Stimulated activated CD4-positive, alpha-beta T cell treated with anti-CD3 and anti-CD28 coated beads, Interleukin-2, amount 100 ng/mL, for 48 hours (primary cell): ENCODE measurements around the gene RASGRF2.
"Not testable (repeated sequence)": the region's sequence is repeated elsewhere in the genome, so short reads cannot be mapped to it uniquely, and the experiment has no call there.

Source experiments
- DNase-seq, 2 donors: peaks; one replicate each; pipeline ENCODE4 v3.0.0-alpha.2; 2020

Gene RASGRF2

DNA sequence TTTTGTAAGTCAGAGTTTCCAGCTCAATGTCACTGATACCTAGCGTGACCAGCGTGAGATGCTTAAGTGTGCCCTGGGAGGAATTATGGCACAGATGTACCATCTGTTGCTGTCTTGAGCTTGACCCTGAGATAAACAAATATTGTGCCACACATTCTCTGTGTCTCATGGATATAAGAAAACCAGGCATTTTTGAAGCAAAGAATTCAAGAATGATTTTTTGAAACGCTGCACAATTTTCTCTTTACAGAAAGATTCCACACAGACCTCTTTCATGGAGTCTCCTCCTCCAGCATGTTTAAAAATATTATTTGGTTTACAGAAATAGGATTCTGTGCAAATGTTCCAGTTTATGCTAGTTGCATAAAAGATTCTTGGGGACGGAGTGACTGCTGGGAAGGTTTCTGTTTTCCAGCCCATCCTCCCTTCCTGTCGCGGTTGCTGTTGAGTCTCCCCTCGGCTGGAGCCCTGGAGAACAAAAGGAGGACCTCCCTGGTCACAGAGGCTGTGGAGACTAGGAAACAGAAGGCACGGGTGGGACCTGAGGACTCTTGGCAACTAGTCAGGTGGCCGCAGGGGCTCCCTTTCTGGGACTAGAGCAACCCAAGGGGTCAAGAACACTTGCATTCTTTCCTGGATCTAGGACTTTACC, 120.8 kb downstream of the RASGRF2 start:
- no peak for DNase-seq

GRCh38 chr5:81081461-81081835, 121.3 kb downstream of the RASGRF2 start:
- no peak for DNase-seq

GRCh38 chr5:81086881-81087281, 126.7 kb downstream of the RASGRF2 start:
- DNase-seq, result no peak

- no peak for DNase-seq
Measured at GRCh38 chr5:81091199-81091598, 131.0 kb downstream of the RASGRF2 start.

DNA sequence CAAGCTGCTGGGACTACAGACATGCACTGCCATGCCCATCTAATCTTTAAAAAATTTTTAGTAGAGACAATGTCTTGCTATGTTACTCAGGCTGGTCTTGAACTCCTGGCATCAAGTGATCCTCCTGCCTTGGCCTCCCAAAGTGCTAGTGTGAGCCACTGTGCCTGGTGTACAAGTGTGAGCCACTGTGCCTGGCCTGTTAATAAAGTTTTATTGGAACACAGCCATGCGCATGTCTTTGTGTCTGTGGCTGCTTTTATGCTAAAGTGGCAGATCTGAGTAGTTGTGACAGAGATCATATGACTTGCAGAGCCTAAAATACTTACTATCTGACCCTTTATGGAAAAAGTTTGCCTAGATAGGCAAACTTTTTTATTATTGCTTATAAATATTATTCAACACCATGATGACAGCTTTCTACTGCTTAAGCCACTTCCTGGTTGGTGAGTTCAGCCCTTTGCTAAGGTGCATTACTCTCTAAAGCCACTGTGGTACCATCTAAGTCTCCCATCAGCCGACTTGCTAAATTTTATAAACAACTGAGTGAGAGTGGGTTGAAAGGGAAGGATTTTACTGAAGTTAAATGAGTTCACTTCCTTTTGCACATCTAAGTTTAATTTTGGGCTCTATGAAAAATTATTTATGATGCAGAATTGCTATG, 133.5 kb downstream of the RASGRF2 start:
- no peak for DNase-seq

DNA sequence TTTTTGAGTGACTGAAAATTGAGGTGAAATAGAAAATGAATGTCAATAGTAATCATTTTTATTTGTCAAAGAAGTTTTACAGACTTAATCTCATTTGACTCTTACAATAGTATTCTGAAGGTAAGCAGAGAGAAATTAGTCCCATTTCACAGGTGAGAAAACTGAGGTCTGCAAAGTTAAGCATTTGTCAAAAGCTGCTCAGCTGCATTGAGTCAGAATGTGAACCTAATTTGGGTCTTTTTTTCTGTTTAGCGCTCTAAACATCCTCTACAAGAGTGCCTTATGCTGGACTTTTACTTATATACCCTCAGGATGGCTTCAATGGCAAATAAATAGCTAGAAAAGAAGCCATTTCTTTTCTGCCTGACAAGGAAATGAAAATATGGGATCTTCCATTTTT, 135.7 kb downstream of the RASGRF2 start:
- DNase-seq, result no peak

DNA sequence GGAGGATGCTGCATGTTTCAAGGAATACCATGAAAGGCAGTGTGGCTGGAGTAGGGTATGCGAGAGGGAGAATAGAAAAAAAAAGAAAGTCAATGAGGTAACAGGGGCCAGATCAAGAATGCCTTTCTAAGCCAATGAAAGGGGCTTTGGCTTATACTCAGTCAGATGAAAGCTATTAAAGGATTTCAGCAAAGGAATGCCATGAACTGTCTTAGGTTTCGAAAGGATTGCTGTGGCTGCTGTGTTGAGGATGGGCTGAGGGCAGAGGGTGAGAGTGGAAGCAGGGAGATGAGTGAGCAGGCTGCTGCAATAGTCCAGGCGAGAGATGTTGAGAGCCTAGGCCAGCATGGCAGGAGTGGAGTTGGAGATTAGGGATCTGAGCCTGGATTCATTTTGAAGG, 137.6 kb downstream of the RASGRF2 start:
- DNase-seq, result no peak

DNA sequence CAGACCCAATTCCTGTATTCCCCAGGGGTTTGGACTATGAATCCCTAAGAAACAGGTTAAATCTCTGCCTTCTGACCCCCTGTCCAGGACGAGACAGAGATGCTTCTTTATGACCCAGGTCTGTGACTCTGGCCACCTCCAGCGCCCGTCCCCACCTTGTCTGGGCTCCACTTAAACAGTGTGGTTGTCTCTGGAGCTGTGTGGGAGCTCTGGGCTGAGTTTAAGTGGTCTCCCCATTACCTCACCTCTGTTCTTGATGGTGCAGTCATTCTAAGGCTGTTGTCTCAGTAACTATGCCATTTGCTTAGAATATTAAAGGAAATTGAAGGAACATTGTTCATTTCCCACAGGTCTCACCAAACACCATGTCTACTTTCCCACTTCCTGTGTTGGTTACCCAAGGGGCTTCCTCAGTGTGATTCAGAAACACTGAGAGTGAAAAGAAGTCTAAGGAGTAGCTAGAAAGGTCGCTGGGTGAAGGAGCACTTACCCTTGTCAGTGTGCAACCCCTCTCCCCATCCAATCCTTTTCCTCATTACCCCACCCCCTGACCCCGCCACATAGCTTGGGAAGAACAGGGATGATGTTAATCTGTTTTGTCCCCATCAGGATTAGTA, 145.2 kb downstream of the RASGRF2 start:
- no peak for DNase-seq

DNA sequence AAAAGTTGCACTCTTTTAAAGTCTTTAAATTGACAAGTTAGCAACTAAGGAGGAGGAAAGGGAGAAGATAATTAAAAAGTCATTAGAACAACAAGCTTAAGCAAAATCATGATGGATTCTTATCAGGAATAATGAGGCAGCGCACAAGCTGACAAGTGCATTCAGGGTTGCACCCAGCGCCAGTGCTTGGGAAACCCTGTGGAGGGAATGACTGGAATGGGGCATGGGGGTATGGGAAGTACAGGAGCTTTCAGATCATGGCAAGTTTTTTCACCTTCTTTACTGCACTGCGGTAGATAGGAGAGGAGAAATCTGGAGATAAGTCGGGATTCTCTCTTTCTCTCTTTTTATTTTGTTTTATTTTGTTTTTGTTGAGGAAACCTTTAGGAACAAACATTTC, 155.1 kb downstream of the RASGRF2 start:
- no peak for DNase-seq

DNA sequence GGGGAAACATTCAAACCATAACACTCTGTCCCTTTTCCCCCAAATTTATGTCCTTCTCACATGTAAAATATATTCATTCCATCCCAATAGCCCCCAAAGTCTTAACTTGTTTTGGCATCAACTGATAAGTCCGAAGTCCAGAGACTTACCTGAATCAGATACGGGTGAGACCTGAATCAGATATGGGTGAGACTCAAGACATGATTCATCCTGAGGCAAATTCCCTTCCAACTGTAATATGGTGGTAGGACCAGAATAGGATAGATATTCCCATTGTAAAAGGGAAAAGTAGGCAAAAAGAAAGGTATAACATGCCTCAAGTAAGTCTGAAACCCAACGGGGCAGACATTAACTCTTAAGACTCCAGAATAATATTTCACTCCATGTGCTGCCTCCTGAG, 157.4 kb downstream of the RASGRF2 start:
- DNase-seq, result no peak

- no peak for DNase-seq
Measured at GRCh38 chr5:81121273-81121672, 161.1 kb downstream of the RASGRF2 start.

GRCh38 chr5:81121836-81122630, 161.9 kb downstream of the RASGRF2 start:
- no peak for DNase-seq

DNA sequence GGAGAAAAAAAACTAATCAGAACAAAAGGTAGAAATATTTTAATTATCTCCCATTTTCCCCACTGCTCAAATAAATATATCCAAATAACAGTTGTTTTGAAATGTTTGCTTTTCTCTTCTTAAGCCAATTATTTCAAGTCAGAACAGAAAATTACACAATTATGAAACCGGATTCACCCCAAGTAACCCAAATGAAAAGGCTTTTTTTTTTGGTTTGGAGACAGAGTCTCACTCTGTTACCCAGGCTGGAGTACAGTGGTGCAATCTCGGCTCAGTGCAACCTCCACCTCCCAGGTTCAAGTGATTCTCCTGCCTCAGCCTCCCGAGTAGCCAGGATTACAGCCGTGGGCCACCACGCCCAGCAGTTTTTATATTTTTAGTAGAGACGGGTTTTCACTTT, 164.5 kb downstream of the RASGRF2 start:
- not testable (repeated sequence) for DNase-seq

- DNase-seq, result no peak
Measured at GRCh38 chr5:81125959-81126358, 165.8 kb downstream of the RASGRF2 start.

DNA sequence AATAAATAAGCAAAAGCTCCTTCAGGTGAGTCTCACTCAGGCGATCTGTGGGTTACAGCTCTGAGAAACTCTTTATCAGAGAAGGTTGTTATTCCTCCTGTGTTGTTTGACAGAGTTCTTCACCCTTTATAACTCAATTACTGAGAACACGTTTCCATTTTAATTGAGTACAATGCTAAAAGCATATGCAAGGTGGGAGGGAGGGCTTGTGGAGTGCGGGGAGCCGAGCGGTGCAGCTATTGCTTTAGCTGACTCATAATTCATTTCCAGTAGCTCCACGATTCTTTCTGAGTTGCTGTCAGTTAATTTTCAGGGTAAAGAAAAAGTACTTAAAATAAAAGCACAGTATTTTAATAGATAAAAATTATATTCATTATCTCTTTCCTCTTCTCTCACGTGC, 168.3 kb downstream of the RASGRF2 start:
- DNase-seq, result no peak

- DNase-seq, result no peak
Measured at GRCh38 chr5:81132381-81132780, 172.2 kb downstream of the RASGRF2 start.

- DNase-seq, result no peak
Measured at GRCh38 chr5:81134066-81134465, 173.9 kb downstream of the RASGRF2 start.

DNA sequence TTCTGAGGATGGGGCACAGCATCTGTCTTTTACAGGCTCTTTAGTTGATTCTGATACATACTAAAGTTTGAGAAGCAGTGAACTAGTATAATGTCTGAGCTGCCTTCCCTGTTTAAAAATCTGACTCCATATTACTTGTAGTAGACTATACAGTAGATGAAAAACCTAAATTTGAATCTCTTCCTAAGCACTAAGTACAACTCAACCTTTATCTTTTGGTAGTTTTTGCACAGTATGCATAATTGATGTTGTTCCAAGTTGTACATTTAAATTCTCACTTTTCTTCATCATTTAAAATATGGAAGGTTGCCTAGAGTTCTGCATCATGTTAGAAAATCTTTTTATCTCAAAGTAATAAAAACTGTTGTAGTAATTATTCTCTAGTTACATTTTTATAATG, 174.4 kb downstream of the RASGRF2 start:
- no peak for DNase-seq

DNA sequence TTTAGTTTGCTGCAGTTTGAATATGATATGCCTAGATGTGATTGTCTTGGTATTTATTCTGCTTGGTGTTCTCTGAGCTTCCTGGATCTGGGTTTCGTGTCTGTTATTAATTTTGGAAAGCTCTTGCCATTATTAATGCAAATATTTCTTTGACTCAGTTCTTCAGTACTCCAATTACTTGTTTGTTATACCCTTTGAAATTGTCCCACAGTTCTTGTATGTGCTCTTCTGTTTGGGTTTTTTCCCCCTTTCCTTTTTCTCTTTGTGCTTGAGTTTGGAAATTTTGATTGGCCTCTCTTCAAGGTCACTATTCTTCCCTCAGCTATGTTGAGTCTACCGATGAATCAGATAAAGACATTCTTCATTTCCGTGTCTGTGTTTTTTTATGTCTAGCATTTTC, 176.4 kb downstream of the RASGRF2 start:
- no peak for DNase-seq

DNA sequence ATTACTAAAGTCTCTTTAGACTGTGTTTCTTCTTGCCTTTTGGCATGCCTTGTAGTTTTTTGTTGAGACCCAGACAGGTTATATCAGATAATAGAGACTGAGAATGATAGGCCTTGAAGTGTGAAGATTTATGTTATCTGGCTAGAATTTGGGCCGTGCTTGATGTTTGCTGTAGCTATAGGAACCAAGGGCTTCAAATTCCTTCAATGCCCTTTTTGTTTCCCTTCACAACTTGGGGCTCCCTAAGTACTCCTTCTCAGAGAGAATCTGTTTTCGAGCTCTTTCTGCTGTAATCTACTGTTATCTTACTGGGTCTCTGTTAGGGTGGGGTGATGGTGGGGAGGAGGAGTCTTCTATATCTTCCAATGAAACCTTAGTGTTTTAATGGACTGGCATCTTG, 177.7 kb downstream of the RASGRF2 start:
- DNase-seq, result no peak

DNA sequence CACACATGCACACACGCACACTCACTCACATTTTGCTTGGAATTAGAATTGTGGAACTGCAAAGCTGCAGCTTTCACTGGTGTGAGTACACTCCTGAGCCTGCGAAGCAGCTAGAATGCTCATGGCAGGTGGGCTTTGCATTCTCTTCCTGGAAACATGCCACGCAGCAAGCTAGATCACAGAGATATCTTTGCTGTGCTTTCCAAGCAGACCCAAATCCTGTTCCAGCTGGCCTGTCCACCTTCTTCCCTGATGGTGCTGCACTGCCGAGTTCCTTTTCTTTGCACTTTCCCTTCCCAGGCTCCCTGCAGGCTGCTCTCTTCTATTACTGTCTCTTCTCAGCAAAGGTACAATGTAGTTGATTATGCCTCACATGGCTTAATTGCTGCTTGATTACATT, 180.3 kb downstream of the RASGRF2 start:
- DNase-seq, result no peak

- DNase-seq, result no peak
Measured at GRCh38 chr5:81140943-81141342, 180.8 kb downstream of the RASGRF2 start.

GRCh38 chr5:81142108-81142507, 181.9 kb downstream of the RASGRF2 start:
- DNase-seq, result no peak
